ENCODE measurements around the gene AUH. TPM values are rescaled to one million over a fixed set of nuclear protein-coding genes. Genes with fewer than 3 reads are reported as not detected.

Gene AUH
- total and polyA plus RNA-seq, 2 donors (not counting 1 experiment from before 2014, with no cell fraction given): 5.2 to 29.1 TPM

DNA sequence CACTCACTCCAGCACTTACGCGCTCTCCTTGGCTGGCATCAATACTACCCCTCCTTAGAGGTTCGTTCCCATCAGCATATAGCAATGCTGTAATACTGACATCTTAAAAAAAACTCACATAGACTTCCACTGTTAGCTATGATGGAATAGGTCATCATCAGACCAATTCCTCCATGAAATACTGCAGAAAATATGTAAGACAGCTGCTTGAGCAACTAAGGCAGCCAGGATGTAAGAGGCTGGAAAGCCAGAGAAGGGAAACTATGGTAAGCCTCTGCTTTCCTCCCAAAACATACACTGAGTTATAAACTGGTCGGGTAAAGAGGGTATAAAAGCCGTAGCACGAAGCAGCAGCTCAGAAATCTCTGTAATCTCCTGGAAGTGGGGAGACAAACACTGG lies 33.5 kb downstream of the AUH start:
- H3K4me1 ChIP-seq (ENCODE audit: control insufficient read depth in 2 of 2, insufficient read depth in 2 of 2, low read length in 2 of 2): no peaks in the 10 kb centered on the region
- 96% methylated on average over 5 of the region's 6 CpGs for WGBS (ENCODE audit: insufficient coverage)
- Mint-ChIP-seq H3K4me3 (no peak overlapping the region), H3K27me3 (no peaks in the 10 kb centered on the region), H3K27ac (no peak overlapping the region), H3K9me3 (ENCODE audit: insufficient read depth) (no peaks in the 10 kb centered on the region), H3K4me1 (no peaks in the 10 kb centered on the region)
- peaks cover 1 to 11% (median 6%) of the 10 kb centered on the region in 3 donors for H3K9me3 ChIP-seq (ENCODE audit: control extremely low read depth in 1 of 3, control insufficient read depth in 2 of 3, insufficient read depth in 1 of 3, low read length in 2 of 3)
- no peaks in the 10 kb centered on the region for H3K27me3 ChIP-seq (replicated peaks in 1 of 4; ENCODE audit: control extremely low read depth in 1 of 4, control insufficient read depth in 3 of 4, insufficient read depth in 4 of 4, low read length in 3 of 4)
- TF ChIP-seq EZH2 (IDR thresholded peaks at IDR 0.05; ENCODE audit: borderline replicate concordance, insufficient read depth, low read depth, low read length, poor library complexity, severe bottlenecking): no peak
- intact Hi-C loops (cut with micrococcal nuclease): no loop called here
- ATAC-seq (ENCODE audit: low read depth): no peak
- DNase-seq: no peak
- ChIA-PET CTCF (no interaction called here), POLR2A (no interaction called here)
- H2AFZ ChIP-seq (ENCODE audit: insufficient read depth, low read depth, low read length, poor library complexity, severe bottlenecking): no peak overlapping the region
- peaks cover 0 to 13% of the 10 kb centered on the region in 2 experiments for H3K36me3 ChIP-seq (replicated peaks in 1 of 2; ENCODE audit: control extremely low read depth in 1 of 2, control insufficient read depth in 1 of 2, extremely low read depth in 1 of 2, insufficient read depth in 2 of 2, low read length in 1 of 2)
- no peaks in the 10 kb centered on the region for H3K79me2 ChIP-seq (ENCODE audit: control insufficient read depth, insufficient read depth, low read length)
- no peaks in the 10 kb centered on the region for H4K20me1 ChIP-seq (ENCODE audit: control insufficient read depth, insufficient read depth, low read length, poor library complexity, severe bottlenecking)
- no peak overlapping the region for H3K4me3 ChIP-seq (ENCODE audit: control extremely low read depth in 1 of 5, extremely low read depth in 1 of 5, insufficient read depth in 1 of 5, low read depth in 2 of 5, low read length in 4 of 5)
- H3K4me2 ChIP-seq (replicated peaks; ENCODE audit: low read depth, low read length, poor library complexity, severe bottlenecking): no peak overlapping the region
- H3K9ac ChIP-seq (ENCODE audit: low read length): no peak overlapping the region
- no peak overlapping the region for H3K27ac ChIP-seq (ENCODE audit: low read length in 2 of 2)

DNA sequence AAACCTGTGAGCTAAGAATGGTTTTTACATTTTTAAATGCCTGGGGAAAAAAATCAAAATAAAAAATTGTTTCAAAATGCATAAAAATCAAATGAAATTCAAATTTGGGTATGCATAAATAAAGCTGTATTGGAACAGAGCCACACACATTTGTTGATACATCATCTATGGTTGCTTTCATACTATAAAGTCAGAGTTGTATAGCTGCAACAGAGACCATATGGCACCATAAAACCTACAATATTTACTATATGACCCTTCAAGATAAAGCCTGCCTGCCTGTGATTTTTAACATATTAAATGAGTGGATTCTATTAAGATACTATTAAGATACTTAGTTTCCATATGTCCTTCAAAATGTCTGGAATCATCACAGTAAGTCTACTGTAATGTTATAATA lies 40.0 kb downstream of the AUH start:
- no peaks in the 10 kb centered on the region for H3K9me3 ChIP-seq (ENCODE audit: control extremely low read depth in 1 of 3, control insufficient read depth in 2 of 3, insufficient read depth in 1 of 3, low read length in 2 of 3)
- TF ChIP-seq, protein P1, sequence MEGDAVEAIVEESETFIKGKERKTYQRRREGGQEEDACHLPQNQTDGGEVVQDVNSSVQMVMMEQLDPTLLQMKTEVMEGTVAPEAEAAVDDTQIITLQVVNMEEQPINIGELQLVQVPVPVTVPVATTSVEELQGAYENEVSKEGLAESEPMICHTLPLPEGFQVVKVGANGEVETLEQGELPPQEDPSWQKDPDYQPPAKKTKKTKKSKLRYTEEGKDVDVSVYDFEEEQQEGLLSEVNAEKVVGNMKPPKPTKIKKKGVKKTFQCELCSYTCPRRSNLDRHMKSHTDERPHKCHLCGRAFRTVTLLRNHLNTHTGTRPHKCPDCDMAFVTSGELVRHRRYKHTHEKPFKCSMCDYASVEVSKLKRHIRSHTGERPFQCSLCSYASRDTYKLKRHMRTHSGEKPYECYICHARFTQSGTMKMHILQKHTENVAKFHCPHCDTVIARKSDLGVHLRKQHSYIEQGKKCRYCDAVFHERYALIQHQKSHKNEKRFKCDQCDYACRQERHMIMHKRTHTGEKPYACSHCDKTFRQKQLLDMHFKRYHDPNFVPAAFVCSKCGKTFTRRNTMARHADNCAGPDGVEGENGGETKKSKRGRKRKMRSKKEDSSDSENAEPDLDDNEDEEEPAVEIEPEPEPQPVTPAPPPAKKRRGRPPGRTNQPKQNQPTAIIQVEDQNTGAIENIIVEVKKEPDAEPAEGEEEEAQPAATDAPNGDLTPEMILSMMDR (IDR thresholded peaks at IDR 0.05): no peak
- TF ChIP-seq EZH2 (IDR thresholded peaks at IDR 0.05; ENCODE audit: borderline replicate concordance, insufficient read depth, low read depth, low read length, poor library complexity, severe bottlenecking): no peak
- ChIA-PET CTCF (no interaction called here), POLR2A (no interaction called here)
- DNase-seq (no peak), ATAC-seq (ENCODE audit: low read depth) (no peak)
- H3K79me2 ChIP-seq (ENCODE audit: control insufficient read depth, insufficient read depth, low read length): no peaks in the 10 kb centered on the region
- H3K4me2 ChIP-seq (replicated peaks; ENCODE audit: low read depth, low read length, poor library complexity, severe bottlenecking): no peak overlapping the region
- H4K20me1 ChIP-seq (ENCODE audit: control insufficient read depth, insufficient read depth, low read length, poor library complexity, severe bottlenecking): peaks cover 7% of the 10 kb centered on the region
- no peak overlapping the region for H3K4me3 ChIP-seq (ENCODE audit: control extremely low read depth in 1 of 5, extremely low read depth in 1 of 5, insufficient read depth in 1 of 5, low read depth in 2 of 5, low read length in 4 of 5)
- no peaks in the 10 kb centered on the region for H3K4me1 ChIP-seq (ENCODE audit: control insufficient read depth in 2 of 2, insufficient read depth in 2 of 2, low read length in 2 of 2)
- H3K4me3 Mint-ChIP-seq: no peak overlapping the region
- H3K27ac Mint-ChIP-seq: no peak overlapping the region
- H3K4me1 Mint-ChIP-seq: peaks cover 3% of the 10 kb centered on the region
- intact Hi-C loops (cut with micrococcal nuclease): no loop called here
- H3K9ac ChIP-seq (ENCODE audit: low read length): no peak overlapping the region
- peaks cover 0 to 9% of the 10 kb centered on the region in 2 experiments for H3K36me3 ChIP-seq (replicated peaks in 1 of 2; ENCODE audit: control extremely low read depth in 1 of 2, control insufficient read depth in 1 of 2, extremely low read depth in 1 of 2, insufficient read depth in 2 of 2, low read length in 1 of 2)
- no peak overlapping the region for H3K27ac ChIP-seq (ENCODE audit: low read length in 2 of 2)
- H3K27me3 Mint-ChIP-seq: no peaks in the 10 kb centered on the region
- H3K9me3 Mint-ChIP-seq (ENCODE audit: insufficient read depth): no peaks in the 10 kb centered on the region
- no peak overlapping the region for H2AFZ ChIP-seq (ENCODE audit: insufficient read depth, low read depth, low read length, poor library complexity, severe bottlenecking)
- no peaks in the 10 kb centered on the region for H3K27me3 ChIP-seq (replicated peaks in 1 of 4; ENCODE audit: control extremely low read depth in 1 of 4, control insufficient read depth in 3 of 4, insufficient read depth in 4 of 4, low read length in 3 of 4)

All from B cell (primary cell).